Hepatocyte (in vitro differentiated cells): ENCODE measurements around the gene IL1RAPL1. TPM values are rescaled to one million over a fixed set of nuclear protein-coding genes. Genes with fewer than 3 reads are reported as not detected.

ENCODE experiments used
- DNase-seq: peaks from one replicate; pipeline ENCODE4 v3.0.0-alpha.2; 2016; ENCODE audit warnings: low spot score
- H2AFZ ChIP-seq: fragments of 200-600 bp; sonication (generic); 2 replicates; pipeline ENCODE4 v1.6.0; 2016; ENCODE audit warnings: antibody characterized with exemption, mild to moderate bottlenecking
- H3K27ac ChIP-seq: fragments of 200-600 bp; sonication (generic); 2 replicates; pipeline ENCODE4 v1.5.1; 2016; ENCODE audit warnings: mild to moderate bottlenecking
- H3K27me3 ChIP-seq: fragments of 200-600 bp; sonication (generic); 2 replicates; pipeline ENCODE4 v1.6.1; 2016
- H3K36me3 ChIP-seq: fragments of 200-600 bp; sonication (generic); replicated peaks from 2 replicates; pipeline ENCODE4 v1.5.1; 2016; ENCODE audit warnings: low read depth; ENCODE audit not compliant: insufficient read depth
- H3K4me1 ChIP-seq: fragments of 200-600 bp; sonication (generic); 2 replicates; pipeline ENCODE4 v1.5.1; 2016; ENCODE audit warnings: mild to moderate bottlenecking, moderate library complexity; ENCODE audit not compliant: insufficient read depth
- H3K4me2 ChIP-seq: fragments of 200-600 bp; sonication (generic); 2 replicates; pipeline ENCODE4 v1.6.0; 2016
- H3K4me3 ChIP-seq: fragments of 200-600 bp; sonication (generic); 2 replicates; pipeline ENCODE4 v1.5.1; 2016; ENCODE audit warnings: mild to moderate bottlenecking
- H3K79me2 ChIP-seq: fragments of 200-600 bp; sonication (generic); 2 replicates; pipeline ENCODE4 v1.6.0; 2017; ENCODE audit warnings: mild to moderate bottlenecking
- H3K9me2 ChIP-seq: fragments of 200-600 bp; sonication (generic); replicated peaks from 2 replicates; pipeline ENCODE4 v1.6.0; 2017; ENCODE audit warnings: mild to moderate bottlenecking; ENCODE audit not compliant: insufficient read depth
- H3K9me3 ChIP-seq: fragments of 200-600 bp; sonication (generic); 2 replicates; pipeline ENCODE4 v1.5.1; 2016; ENCODE audit warnings: low read depth, mild to moderate bottlenecking
- H4K20me1 ChIP-seq: fragments of 200-600 bp; sonication (generic); 2 replicates; pipeline ENCODE4 v1.6.0; 2016; ENCODE audit warnings: mild to moderate bottlenecking; ENCODE audit not compliant: insufficient read depth, poor library complexity, severe bottlenecking
- CTCF ChIP-seq: fragments of 200-600 bp; sonication (generic); IDR thresholded peaks from 2 replicates; pipeline ENCODE4 v1.5.1; 2016; ENCODE audit warnings: antibody characterized with exemption, mild to moderate bottlenecking; ENCODE audit not compliant: poor library complexity
- EZH2 ChIP-seq: fragments of 200-600 bp; sonication (generic); IDR thresholded peaks from 2 replicates; pipeline ENCODE4 v1.6.1; 2016; ENCODE audit warnings: antibody characterized with exemption, mild to moderate bottlenecking, borderline replicate concordance
- EZH2phosphoT487 ChIP-seq: fragments of 200-600 bp; sonication (generic); IDR thresholded peaks from one replicate; pipeline ENCODE4 v1.6.1; 2018; ENCODE audit warnings: antibody characterized with exemption, mild to moderate bottlenecking, low read depth, moderate library complexity; ENCODE audit not compliant: unreplicated experiment, severe bottlenecking
- WGBS: methylation state at CpG from one replicate; pipeline ENCODE4 v1.1.6; 2016; ENCODE audit warnings: low lambda C conversion rate; ENCODE audit errors: missing lambda C conversion rate; 5-methylcytosine and 5-hydroxymethylcytosine counted together
- polyA plus RNA-seq: library from polyadenylated mRNA; unstranded; fragments of >200 nt; fragmentation: Nextera tagmentation; extraction: Ambion mirVana; gene quantifications from 2 replicates; pipeline ENCODE4 v1.2.1, GENCODE V29; 2016
- total RNA-seq: library from RNA; depleted of rRNA; stranded (reverse); fragments of >200 nt; gene quantifications from 2 replicates; pipeline ENCODE4 v1.2.3, GENCODE V29; 2014

The IL1RAPL1 gene
- total and polyA plus RNA-seq, 2 experiments from 2014 or later = 0.89 to 2.7 TPM

- Histone ChIP-seq H2AFZ (no peak overlapping the region), H4K20me1 (no peaks in the 10 kb centered on the region), H3K79me2 (no peaks in the 10 kb centered on the region), H3K9me2 (no peaks in the 10 kb centered on the region), H3K4me3 (no peak overlapping the region), H3K9me3 (no peaks in the 10 kb centered on the region), H3K4me2 (no peak overlapping the region), H3K27ac (no peak overlapping the region), H3K4me1 (no peaks in the 10 kb centered on the region), H3K36me3 (no peaks in the 10 kb centered on the region), H3K27me3 (no peaks in the 10 kb centered on the region)
- DNase-seq = no peak
- 71% methylated on average over 2 of the region's 2 CpGs for WGBS
- TF ChIP-seq EZH2phosphoT487 (no peak), EZH2 (no peak), CTCF (no peak)
Measured at GRCh38 chrX:29042341-29042740, 455.1 kb downstream of the IL1RAPL1 start.

GRCh38 chrX:29043746-29044145, 456.5 kb downstream of the IL1RAPL1 start:
- DNase-seq = no peak
- no peak overlapping the region for H3K4me2 ChIP-seq
- H3K36me3 ChIP-seq = no peaks in the 10 kb centered on the region
- WGBS = 61% methylated on average over 3 of the region's 3 CpGs
- H4K20me1 ChIP-seq = no peaks in the 10 kb centered on the region
- H3K4me1 ChIP-seq = no peaks in the 10 kb centered on the region
- H3K79me2 ChIP-seq = no peaks in the 10 kb centered on the region
- no peak overlapping the region for H2AFZ ChIP-seq
- H3K27me3 ChIP-seq = no peaks in the 10 kb centered on the region
- no peak for TF ChIP-seq CTCF
- no peak for TF ChIP-seq EZH2phosphoT487
- no peak for TF ChIP-seq EZH2
- no peak overlapping the region for H3K27ac ChIP-seq
- H3K9me2 ChIP-seq = no peaks in the 10 kb centered on the region
- no peak overlapping the region for H3K4me3 ChIP-seq
- H3K9me3 ChIP-seq = no peaks in the 10 kb centered on the region

- TF ChIP-seq EZH2 (no peak), CTCF (peak; percentile 15)
- no peak overlapping the region for H3K27ac ChIP-seq
- H4K20me1 ChIP-seq = no peaks in the 10 kb centered on the region
- WGBS = 69% methylated on average over 7 of the region's 7 CpGs
- no peak overlapping the region for H2AFZ ChIP-seq
- H3K79me2 ChIP-seq = no peaks in the 10 kb centered on the region
- no peaks in the 10 kb centered on the region for H3K27me3 ChIP-seq
- no peak overlapping the region for H3K4me2 ChIP-seq
- H3K4me1 ChIP-seq = no peaks in the 10 kb centered on the region
- H3K9me3 ChIP-seq = no peaks in the 10 kb centered on the region
- no peaks in the 10 kb centered on the region for H3K36me3 ChIP-seq
- no peak overlapping the region for H3K4me3 ChIP-seq
- DNase-seq = no peak
- H3K9me2 ChIP-seq = no peaks in the 10 kb centered on the region
Measured at GRCh38 chrX:29044423-29045184, 457.4 kb downstream of the IL1RAPL1 start.

DNA sequence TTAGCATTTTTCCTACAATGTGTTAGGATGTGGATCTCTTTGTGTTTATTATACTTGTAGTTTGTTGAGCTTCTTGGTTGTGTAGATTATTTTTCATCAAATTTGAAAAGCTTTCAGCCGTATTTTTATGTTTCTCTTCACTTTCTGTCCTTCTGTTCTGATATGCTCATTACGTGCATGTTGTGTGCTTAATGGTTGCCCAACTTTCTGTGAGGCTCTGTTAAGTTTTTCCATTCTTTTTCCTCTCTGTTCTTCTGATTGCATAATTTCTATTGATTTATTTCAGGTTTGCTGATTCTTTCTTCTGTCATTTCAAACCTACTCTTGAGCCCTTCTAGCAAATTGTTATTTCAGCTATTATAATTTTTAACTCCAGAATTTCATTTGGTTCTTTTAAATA, 478.2 kb downstream of the IL1RAPL1 start:
- no peak for DNase-seq
- Histone ChIP-seq H3K27ac (no peak overlapping the region), H3K4me3 (no peak overlapping the region), H3K79me2 (no peaks in the 10 kb centered on the region), H3K36me3 (no peaks in the 10 kb centered on the region), H3K9me2 (no peaks in the 10 kb centered on the region), H4K20me1 (no peaks in the 10 kb centered on the region), H3K4me1 (no peaks in the 10 kb centered on the region), H2AFZ (no peak overlapping the region), H3K27me3 (no peaks in the 10 kb centered on the region), H3K4me2 (no peak overlapping the region), H3K9me3 (no peaks in the 10 kb centered on the region)
- TF ChIP-seq EZH2phosphoT487 (no peak), CTCF (no peak), EZH2 (no peak)
- 75% methylated on average over 2 of the region's 2 CpGs for WGBS
